HT1080 (cell line): ENCODE results near the gene OR8I2. TPM values are rescaled to one million over a fixed set of nuclear protein-coding genes. Genes with fewer than 3 reads are reported as not detected.
"Not testable (repeated sequence)": the region's sequence is repeated elsewhere in the genome, so short reads cannot be mapped to it uniquely, and the experiment has no call there.

Source experiments
- DNase-seq: peaks from one replicate; pipeline ENCODE4 v3.0.0-alpha.2; 2015; ENCODE audit warnings: low read depth
- polyA plus RNA-seq, 2 experiments: library from polyadenylated mRNA; depleted of rRNA; stranded (reverse); fragments of >200 nt; gene quantifications; 2 replicates each; pipeline ENCODE4 v1.2.3, GENCODE V29; 2015
- small RNA-seq: library from RNA; depleted of rRNA; stranded (forward); fragments of <200 nt; gene quantifications from one replicate; pipeline ENCODE3, GENCODE V24; 2014
- total RNA-seq: library from RNA; depleted of rRNA; stranded (reverse); fragments of >200 nt; shearing (Covaris generic); gene quantifications from 2 replicates; pipeline ENCODE4 v1.2.3, GENCODE V29; 2014; rRNA removed

OR8I2 gene
- total RNA-seq: not detected in 2 replicates
- polyA plus RNA-seq (2015; cell fraction: cytosol; rRNA removed): not detected in 2 replicates
- polyA plus RNA-seq (2015; cell fraction: nucleus; rRNA removed): not detected in 2 replicates

- DNase-seq: no peak
These were observed at the start of gene OR8I2 for GRCh38 chr11:56093008-56093407. TSS of gene OR8I2 (plus strand) at chr11:56093308. CDS start at chr11:56093308, 0 bp downstream.

GRCh38 chr11:56045538-56045937 lies 47.6 kb upstream of the OR8I2 start:
- DNase-seq: no peak

GRCh38 chr11:56048480-56048879 lies 44.6 kb upstream of the OR8I2 start:
- DNase-seq: no peak

- DNase-seq: no peak
These were observed 43.6 kb upstream of the OR8I2 start for GRCh38 chr11:56049487-56049886.

- not testable (repeated sequence) for DNase-seq
These were observed 36.7 kb upstream of the OR8I2 start for GRCh38 chr11:56056366-56056765.

GRCh38 chr11:56057661-56058237 lies 35.4 kb upstream of the OR8I2 start:
- not testable (repeated sequence) for DNase-seq

- DNase-seq: not testable (repeated sequence)
These were observed 34.8 kb upstream of the OR8I2 start for GRCh38 chr11:56058260-56058780.

- DNase-seq: no peak
These were observed 26.1 kb upstream of the OR8I2 start for GRCh38 chr11:56066980-56067379.

- DNase-seq: no peak
These were observed 3.4 kb upstream of the OR8I2 start for GRCh38 chr11:56089697-56090096.

- no peak for DNase-seq
These were observed 10.2 kb downstream of the OR8I2 start, which contains the start of gene OR8H2 for GRCh38 chr11:56103210-56103737. TSS of gene OR8H2 (plus strand) at chr11:56103687. CDS start at chr11:56105043, 1,356 bp downstream.

- DNase-seq: no peak
These were observed 29.0 kb downstream of the OR8I2 start, which contains the start of gene OR8H3 for GRCh38 chr11:56122073-56122472. TSS of gene OR8H3 (plus strand) at chr11:56122373. CDS start at chr11:56122373, 0 bp downstream.

GRCh38 chr11:56140151-56140661 lies 47.1 kb downstream of the OR8I2 start, which contains the start of gene OR8J3:
TSS of gene OR8J3 (minus strand) at chr11:56140201. CDS start at chr11:56137718, 2,483 bp downstream.
- no peak for DNase-seq

GRCh38 chr11:56143681-56144080 lies 50.6 kb downstream of the OR8I2 start:
- DNase-seq: not testable (repeated sequence)

Small RNA genes lying within 50 kb of the gene (small RNA-seq; reads per million reads assigned to genes)
- not detected for gene OR8I4P

Other genes starting within 250 kb of the OR8I2 start
- not detected in 2 replicates for gene TRIM51, start 210.0 kb upstream of the OR8I2 start, total RNA-seq
- gene OR5W2, start 178.7 kb upstream of the OR8I2 start, total RNA-seq: not detected in 2 replicates
- not detected in 2 replicates for gene OR5I1, start 156.9 kb upstream of the OR8I2 start, total RNA-seq
- not detected in 2 replicates for gene OR10AG1, start 123.4 kb upstream of the OR8I2 start, total RNA-seq
- gene OR5F1, start 98.7 kb upstream of the OR8I2 start, total RNA-seq: not detected in 2 replicates
- gene OR5AS1, start 65.7 kb upstream of the OR8I2 start, total RNA-seq: not detected in 2 replicates
- not detected in 2 replicates for gene OR8H2, start 10.4 kb downstream of the OR8I2 start, total RNA-seq
- gene OR8H3, start 29.1 kb downstream of the OR8I2 start, total RNA-seq: not detected in 2 replicates
- not detected in 2 replicates for gene OR8J3, start 46.9 kb downstream of the OR8I2 start, total RNA-seq
- not detected in 2 replicates for gene OR8K5, start 67.0 kb downstream of the OR8I2 start, total RNA-seq
- gene OR5J2, start 83.3 kb downstream of the OR8I2 start, total RNA-seq: not detected in 2 replicates
- not detected in 2 replicates for gene OR5T2, start 140.9 kb downstream of the OR8I2 start, total RNA-seq
- not detected in 2 replicates for gene OR5T3, start 158.9 kb downstream of the OR8I2 start, total RNA-seq
- gene OR5T1, start 180.8 kb downstream of the OR8I2 start, total RNA-seq: not detected in 2 replicates
- not detected in 2 replicates for gene OR8H1, start 198.9 kb downstream of the OR8I2 start, total RNA-seq
- not detected in 2 replicates for gene OR8K3, start 221.8 kb downstream of the OR8I2 start, total RNA-seq